Neural cell (in vitro differentiated cells): ENCODE results near the gene RSRC1. TPM values are rescaled to one million over a fixed set of nuclear protein-coding genes. Genes with fewer than 3 reads are reported as not detected.

ENCODE experiments used
- H2AFZ ChIP-seq: fragments of 200-600, 300-800 bp; sonication (generic), shearing (Covaris generic); 2 replicates; pipeline ENCODE4 v1.6.0; 2014; ENCODE audit warnings: low read depth, mild to moderate bottlenecking, antibody characterized with exemption, low read length, moderate library complexity
- H3F3A ChIP-seq: fragments of 200-600 bp; shearing (Covaris generic); 2 replicates; pipeline ENCODE4 v1.6.1; 2016; ENCODE audit warnings: mild to moderate bottlenecking, moderate library complexity, mixed read lengths, antibody characterized with exemption, low read length; ENCODE audit not compliant: insufficient read depth, poor library complexity, severe bottlenecking
- H3K27ac ChIP-seq: fragments of 200-600, 300-800 bp; sonication (generic), shearing (Covaris generic); 2 replicates; pipeline ENCODE4 v1.5.1; 2014; ENCODE audit warnings: mild to moderate bottlenecking, low read length, moderate library complexity
- H3K27me3 ChIP-seq: fragments of 300-800, 200-600 bp; sonication (generic), shearing (Covaris generic); 2 replicates; pipeline ENCODE4 v1.6.0; 2014; ENCODE audit warnings: mild to moderate bottlenecking, low read depth, low read length, moderate library complexity; ENCODE audit not compliant: insufficient read depth
- H3K36me3 ChIP-seq: fragments of 300-800, 200-600 bp; sonication (generic), shearing (Covaris generic); 2 replicates; pipeline ENCODE4 v1.5.1; 2014; ENCODE audit warnings: mild to moderate bottlenecking, antibody characterized with exemption, low read length, moderate library complexity; ENCODE audit not compliant: insufficient read depth
- H3K4me2 ChIP-seq: fragments of 300-800, 200-600 bp; sonication (generic), shearing (Covaris generic); 2 replicates; pipeline ENCODE4 v1.6.0; 2014; ENCODE audit warnings: mild to moderate bottlenecking, low read length
- H3K4me3 ChIP-seq: fragments of 300-800, 200-600 bp; sonication (generic), shearing (Covaris generic); 2 replicates; pipeline ENCODE4 v1.5.1; 2014; ENCODE audit warnings: mild to moderate bottlenecking, low read length, moderate library complexity
- H3K79me2 ChIP-seq: fragments of 200-600 bp; shearing (Covaris generic); replicated peaks from 2 replicates; pipeline ENCODE4 v1.6.0; 2014; ENCODE audit warnings: mild to moderate bottlenecking, low read length, moderate library complexity; ENCODE audit not compliant: insufficient read depth
- H3K9ac ChIP-seq: fragments of 300-800, 200-600 bp; sonication (generic), shearing (Covaris generic); 2 replicates; pipeline ENCODE4 v1.6.1; 2016; ENCODE audit warnings: mild to moderate bottlenecking, low read length, mixed read lengths
- H3K9me2 ChIP-seq: fragments of 200-600 bp; shearing (Covaris generic); 2 replicates; pipeline ENCODE4 v1.6.1; 2016; ENCODE audit warnings: mild to moderate bottlenecking, low read length, mixed read lengths; ENCODE audit not compliant: insufficient read depth
- H3K9me3 ChIP-seq: fragments of 200-600, 300-800 bp; sonication (generic), shearing (Covaris generic); 2 replicates; pipeline ENCODE4 v1.6.1; 2016; ENCODE audit warnings: mild to moderate bottlenecking, mixed run types, low read length, moderate library complexity, mixed read lengths
- H4K20me1 ChIP-seq: fragments of 200-600 bp; shearing (Covaris generic); 2 replicates; pipeline ENCODE4 v1.6.1; 2016; ENCODE audit warnings: mild to moderate bottlenecking, mixed run types; ENCODE audit not compliant: insufficient read depth
- EP300 ChIP-seq: fragments of 450-650 bp; conservative IDR thresholded peaks from 2 replicates; pipeline ENCODE4 v1.6.1; 2014; ENCODE audit warnings: antibody characterized with exemption, mild to moderate bottlenecking, moderate library complexity; ENCODE audit not compliant: poor library complexity, severe bottlenecking
- EZH2 ChIP-seq: fragments of 200-600, 300-800 bp; shearing (Covaris generic), sonication (generic); IDR thresholded peaks from 2 replicates; pipeline ENCODE4 v1.6.1; 2014; ENCODE audit warnings: antibody characterized with exemption, low read length, borderline replicate concordance, mild to moderate bottlenecking; ENCODE audit not compliant: insufficient read depth, poor library complexity, severe bottlenecking
- MXI1 ChIP-seq: fragments of 450-650 bp; conservative IDR thresholded peaks from 2 replicates; pipeline ENCODE4 v1.6.1; 2014; ENCODE audit warnings: antibody characterized with exemption, mild to moderate bottlenecking; ENCODE audit not compliant: poor library complexity, severe bottlenecking
- POLR2AphosphoS5 ChIP-seq: IDR thresholded peaks from 2 replicates; pipeline ENCODE4 v1.6.1; 2012
- RAD21 ChIP-seq: fragments of 450-650 bp; conservative IDR thresholded peaks from 2 replicates; pipeline ENCODE4 v1.6.1; 2014; ENCODE audit warnings: antibody characterized with exemption, mild to moderate bottlenecking, moderate library complexity
- SMC3 ChIP-seq: fragments of 450-650 bp; conservative IDR thresholded peaks from 2 replicates; pipeline ENCODE4 v1.6.1; 2014; ENCODE audit warnings: antibody characterized with exemption, mild to moderate bottlenecking, moderate library complexity; ENCODE audit not compliant: poor library complexity
- TAF1 ChIP-seq: IDR thresholded peaks from 2 replicates; pipeline ENCODE4 v1.6.1; 2012; ENCODE audit warnings: low read depth
- polyA plus RNA-seq: library from polyadenylated mRNA; depleted of rRNA; stranded (reverse); fragments of >200 nt; gene quantifications from 2 replicates; pipeline ENCODE4 v1.2.3, GENCODE V29; 2014
- TF ChIP-seq, protein P1 (sequence below): fragments of 450-650 bp; IDR thresholded peaks from 2 replicates; pipeline ENCODE4 v1.5.1; 2014; ENCODE audit warnings: antibody characterized with exemption, mild to moderate bottlenecking, moderate library complexity; ENCODE audit not compliant: poor library complexity, severe bottlenecking
- TF ChIP-seq, protein P2 (sequence below): IDR thresholded peaks from 2 replicates; pipeline ENCODE4 v1.6.1; 2012; ENCODE audit warnings: borderline replicate concordance

RSRC1 gene
- polyA plus RNA-seq, 1 donor from 2014 or later = 28.1 TPM

DNA sequence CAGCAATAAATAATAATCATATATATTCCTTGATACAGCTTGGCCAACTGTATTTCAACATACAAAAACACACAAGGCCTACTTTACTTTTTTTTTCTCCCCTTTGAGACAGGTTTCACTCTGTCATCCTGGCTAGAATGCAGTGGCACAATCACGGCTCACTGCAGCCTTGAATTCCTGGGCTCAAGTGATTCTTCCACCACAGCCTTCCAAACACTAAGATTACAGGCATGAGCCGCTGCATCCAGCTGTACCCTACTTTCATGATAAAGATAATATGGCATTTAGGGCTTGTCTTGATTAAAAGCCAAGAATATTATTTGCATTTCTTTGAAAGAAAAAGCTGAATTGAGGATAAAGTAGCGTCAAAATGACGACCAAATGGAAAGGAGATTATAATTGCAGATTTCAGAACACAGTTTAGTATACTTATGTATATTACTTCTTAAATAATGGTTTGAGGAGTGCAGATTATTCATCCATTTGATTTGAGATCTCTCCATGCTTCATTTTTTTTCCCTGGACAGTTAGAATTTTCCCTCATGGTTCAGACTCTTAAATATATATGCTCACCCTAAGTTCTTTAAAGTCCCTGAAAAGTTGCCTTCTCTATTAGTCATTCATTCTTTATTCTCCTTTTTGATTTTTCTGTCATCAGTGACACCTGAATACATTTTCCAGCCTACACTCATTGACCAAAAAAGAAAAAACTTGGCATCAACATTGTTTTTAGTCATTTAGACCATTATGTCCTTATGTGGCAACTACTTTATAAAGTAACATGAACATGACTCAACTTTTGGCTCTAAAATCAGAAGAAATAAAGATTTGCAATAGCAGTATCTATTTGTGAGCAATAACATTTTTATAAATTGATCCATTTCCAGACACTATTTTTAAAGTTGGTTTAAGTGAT lies 412.6 kb downstream of the RSRC1 start:
- TF ChIP-seq TAF1 = no peak
- TF ChIP-seq, protein P1, sequence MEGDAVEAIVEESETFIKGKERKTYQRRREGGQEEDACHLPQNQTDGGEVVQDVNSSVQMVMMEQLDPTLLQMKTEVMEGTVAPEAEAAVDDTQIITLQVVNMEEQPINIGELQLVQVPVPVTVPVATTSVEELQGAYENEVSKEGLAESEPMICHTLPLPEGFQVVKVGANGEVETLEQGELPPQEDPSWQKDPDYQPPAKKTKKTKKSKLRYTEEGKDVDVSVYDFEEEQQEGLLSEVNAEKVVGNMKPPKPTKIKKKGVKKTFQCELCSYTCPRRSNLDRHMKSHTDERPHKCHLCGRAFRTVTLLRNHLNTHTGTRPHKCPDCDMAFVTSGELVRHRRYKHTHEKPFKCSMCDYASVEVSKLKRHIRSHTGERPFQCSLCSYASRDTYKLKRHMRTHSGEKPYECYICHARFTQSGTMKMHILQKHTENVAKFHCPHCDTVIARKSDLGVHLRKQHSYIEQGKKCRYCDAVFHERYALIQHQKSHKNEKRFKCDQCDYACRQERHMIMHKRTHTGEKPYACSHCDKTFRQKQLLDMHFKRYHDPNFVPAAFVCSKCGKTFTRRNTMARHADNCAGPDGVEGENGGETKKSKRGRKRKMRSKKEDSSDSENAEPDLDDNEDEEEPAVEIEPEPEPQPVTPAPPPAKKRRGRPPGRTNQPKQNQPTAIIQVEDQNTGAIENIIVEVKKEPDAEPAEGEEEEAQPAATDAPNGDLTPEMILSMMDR = no peak
- no peak for TF ChIP-seq MXI1
- TF ChIP-seq POLR2AphosphoS5 = no peak
- TF ChIP-seq RAD21 = no peak
- TF ChIP-seq SMC3 = no peak
- TF ChIP-seq, protein P2, sequence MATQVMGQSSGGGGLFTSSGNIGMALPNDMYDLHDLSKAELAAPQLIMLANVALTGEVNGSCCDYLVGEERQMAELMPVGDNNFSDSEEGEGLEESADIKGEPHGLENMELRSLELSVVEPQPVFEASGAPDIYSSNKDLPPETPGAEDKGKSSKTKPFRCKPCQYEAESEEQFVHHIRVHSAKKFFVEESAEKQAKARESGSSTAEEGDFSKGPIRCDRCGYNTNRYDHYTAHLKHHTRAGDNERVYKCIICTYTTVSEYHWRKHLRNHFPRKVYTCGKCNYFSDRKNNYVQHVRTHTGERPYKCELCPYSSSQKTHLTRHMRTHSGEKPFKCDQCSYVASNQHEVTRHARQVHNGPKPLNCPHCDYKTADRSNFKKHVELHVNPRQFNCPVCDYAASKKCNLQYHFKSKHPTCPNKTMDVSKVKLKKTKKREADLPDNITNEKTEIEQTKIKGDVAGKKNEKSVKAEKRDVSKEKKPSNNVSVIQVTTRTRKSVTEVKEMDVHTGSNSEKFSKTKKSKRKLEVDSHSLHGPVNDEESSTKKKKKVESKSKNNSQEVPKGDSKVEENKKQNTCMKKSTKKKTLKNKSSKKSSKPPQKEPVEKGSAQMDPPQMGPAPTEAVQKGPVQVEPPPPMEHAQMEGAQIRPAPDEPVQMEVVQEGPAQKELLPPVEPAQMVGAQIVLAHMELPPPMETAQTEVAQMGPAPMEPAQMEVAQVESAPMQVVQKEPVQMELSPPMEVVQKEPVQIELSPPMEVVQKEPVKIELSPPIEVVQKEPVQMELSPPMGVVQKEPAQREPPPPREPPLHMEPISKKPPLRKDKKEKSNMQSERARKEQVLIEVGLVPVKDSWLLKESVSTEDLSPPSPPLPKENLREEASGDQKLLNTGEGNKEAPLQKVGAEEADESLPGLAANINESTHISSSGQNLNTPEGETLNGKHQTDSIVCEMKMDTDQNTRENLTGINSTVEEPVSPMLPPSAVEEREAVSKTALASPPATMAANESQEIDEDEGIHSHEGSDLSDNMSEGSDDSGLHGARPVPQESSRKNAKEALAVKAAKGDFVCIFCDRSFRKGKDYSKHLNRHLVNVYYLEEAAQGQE = no peak
- no peak for TF ChIP-seq EZH2
- no peak for TF ChIP-seq EP300
- Histone ChIP-seq H3K4me2 (no peak overlapping the region), H3K79me2 (no peaks in the 10 kb centered on the region), H3K9me3 (no peaks in the 10 kb centered on the region), H4K20me1 (no peaks in the 10 kb centered on the region), H3F3A (no peaks in the 10 kb centered on the region), H3K27me3 (no peaks in the 10 kb centered on the region), H3K36me3 (no peaks in the 10 kb centered on the region), H2AFZ (no peak overlapping the region), H3K27ac (no peak overlapping the region), H3K9me2 (no peaks in the 10 kb centered on the region), H3K4me3 (no peak overlapping the region), H3K9ac (no peak overlapping the region)

DNA sequence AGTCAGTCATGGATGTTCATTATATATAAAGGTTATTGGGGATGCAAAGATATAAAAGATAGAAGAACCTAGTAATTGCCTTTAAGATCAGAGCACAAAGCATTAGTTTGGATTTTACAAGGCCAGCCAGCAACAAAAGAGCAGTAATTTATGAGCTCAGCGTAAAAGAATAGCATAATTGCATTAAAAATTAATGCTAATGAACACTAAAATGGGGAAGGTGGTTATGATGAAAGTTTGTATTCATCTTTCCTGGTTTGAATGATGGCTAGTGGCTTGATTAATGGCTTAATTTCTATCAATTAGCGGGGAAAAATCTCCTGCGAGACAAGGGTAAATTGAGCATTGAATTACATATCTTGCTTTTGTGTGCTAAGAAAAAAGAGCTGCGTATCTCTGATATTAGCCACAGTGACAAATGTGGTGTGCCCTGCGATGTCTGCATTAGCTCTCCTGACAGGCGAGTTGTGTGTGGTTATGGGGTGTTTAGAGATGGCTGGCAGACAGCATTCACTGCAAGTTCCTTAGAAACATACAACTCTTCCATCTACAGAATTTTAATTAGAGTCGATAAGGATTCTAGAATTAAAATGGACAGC lies 418.3 kb downstream of the RSRC1 start:
- Histone ChIP-seq H3K27me3 (no peaks in the 10 kb centered on the region), H3K79me2 (no peaks in the 10 kb centered on the region), H3K4me3 (peak overlapping the region; percentile 11), H2AFZ (no peak overlapping the region), H3F3A (no peaks in the 10 kb centered on the region), H3K9ac (peak overlapping the region; percentile 21), H3K9me2 (no peaks in the 10 kb centered on the region), H4K20me1 (no peaks in the 10 kb centered on the region), H3K9me3 (no peaks in the 10 kb centered on the region), H3K4me2 (no peak overlapping the region), H3K36me3 (no peaks in the 10 kb centered on the region), H3K27ac (no peak overlapping the region)
- TF ChIP-seq MXI1 (no peak), RAD21 (no peak), SMC3 (no peak), TAF1 (no peak), POLR2AphosphoS5 (no peak), EP300 (no peak), EZH2 (no peak)
- TF ChIP-seq, protein P1 = no peak
- TF ChIP-seq, protein P2 = no peak
